A673 (cell line): ENCODE data around the gene ARHGAP45.

Experiments
- CTCF ChIP-seq: fragments of 300-800, 200-600 bp; sonication (generic); conservative IDR thresholded peaks from 2 replicates; pipeline ENCODE4 v1.5.1; 2017; ENCODE audit warnings: low read depth, mild to moderate bottlenecking, antibody characterized with exemption, low read length, moderate library complexity, mixed read lengths
- EZH2 ChIP-seq: fragments of 200-600 bp; sonication (generic); IDR thresholded peaks from 2 replicates; pipeline ENCODE4 v1.6.1; 2017; ENCODE audit warnings: borderline replicate concordance, low read depth, mild to moderate bottlenecking, mixed read lengths, antibody characterized with exemption, low read length; ENCODE audit not compliant: poor library complexity, severe bottlenecking

- no peak for TF ChIP-seq CTCF
- no peak for TF ChIP-seq EZH2
These were observed 43.0 kb downstream of the ARHGAP45 start for GRCh38 chr19:1109697-1110671.
